Hepatocyte (in vitro differentiated cells): ENCODE data around the gene SMAD3.

Experiments
- EZH2 ChIP-seq: fragments of 200-600 bp; sonication (generic); IDR thresholded peaks from 2 replicates; pipeline ENCODE4 v1.6.1; 2016; ENCODE audit warnings: antibody characterized with exemption, mild to moderate bottlenecking, borderline replicate concordance
- TF ChIP-seq, protein P1 (sequence below): fragments of 200-600 bp; sonication (generic); IDR thresholded peaks from 2 replicates; pipeline ENCODE4 v1.5.1; 2016; ENCODE audit warnings: antibody characterized with exemption, mild to moderate bottlenecking; ENCODE audit not compliant: poor library complexity

- TF ChIP-seq, protein P1, sequence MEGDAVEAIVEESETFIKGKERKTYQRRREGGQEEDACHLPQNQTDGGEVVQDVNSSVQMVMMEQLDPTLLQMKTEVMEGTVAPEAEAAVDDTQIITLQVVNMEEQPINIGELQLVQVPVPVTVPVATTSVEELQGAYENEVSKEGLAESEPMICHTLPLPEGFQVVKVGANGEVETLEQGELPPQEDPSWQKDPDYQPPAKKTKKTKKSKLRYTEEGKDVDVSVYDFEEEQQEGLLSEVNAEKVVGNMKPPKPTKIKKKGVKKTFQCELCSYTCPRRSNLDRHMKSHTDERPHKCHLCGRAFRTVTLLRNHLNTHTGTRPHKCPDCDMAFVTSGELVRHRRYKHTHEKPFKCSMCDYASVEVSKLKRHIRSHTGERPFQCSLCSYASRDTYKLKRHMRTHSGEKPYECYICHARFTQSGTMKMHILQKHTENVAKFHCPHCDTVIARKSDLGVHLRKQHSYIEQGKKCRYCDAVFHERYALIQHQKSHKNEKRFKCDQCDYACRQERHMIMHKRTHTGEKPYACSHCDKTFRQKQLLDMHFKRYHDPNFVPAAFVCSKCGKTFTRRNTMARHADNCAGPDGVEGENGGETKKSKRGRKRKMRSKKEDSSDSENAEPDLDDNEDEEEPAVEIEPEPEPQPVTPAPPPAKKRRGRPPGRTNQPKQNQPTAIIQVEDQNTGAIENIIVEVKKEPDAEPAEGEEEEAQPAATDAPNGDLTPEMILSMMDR: no peak
- TF ChIP-seq EZH2: no peak
Observed at GRCh38 chr15:67050062-67050461, 15.3 kb upstream of the SMAD3 start.
